SU-DHL-6 (cell line): ENCODE results near the gene TMEM134.

Experiments used
- H2AFZ ChIP-seq: fragments of 200-600 bp; sonication (generic); 2 replicates; pipeline ENCODE4 v1.6.1; 2014; ENCODE audit warnings: low read depth, mild to moderate bottlenecking, moderate library complexity, mixed read lengths, antibody characterized with exemption, low read length; ENCODE audit not compliant: severe bottlenecking
- H3F3A ChIP-seq: fragments of 200-600 bp; shearing (Covaris generic); 2 replicates; pipeline ENCODE4 v1.6.0; 2016; ENCODE audit warnings: antibody characterized with exemption, mild to moderate bottlenecking; ENCODE audit not compliant: insufficient read depth
- H3K27ac ChIP-seq: fragments of 200-600 bp; sonication (generic); 2 replicates; pipeline ENCODE4 v1.5.1; 2016; ENCODE audit warnings: low read depth, mild to moderate bottlenecking, low read length, moderate library complexity, mixed read lengths
- H3K27me3 ChIP-seq: fragments of 200-600 bp; sonication (generic), shearing (Covaris generic); 2 replicates; pipeline ENCODE4 v1.6.0; 2014; ENCODE audit warnings: mild to moderate bottlenecking, low read length
- H3K36me3 ChIP-seq: fragments of 200-600 bp; sonication (generic); 2 replicates; pipeline ENCODE4 v1.6.1; 2014; ENCODE audit warnings: mild to moderate bottlenecking, low read length, mixed read lengths
- H3K4me2 ChIP-seq: fragments of 300-600, 200-600 bp; shearing (Covaris generic), sonication (generic); 2 replicates; pipeline ENCODE4 v1.6.0; 2014; ENCODE audit warnings: low read length, low read depth, mild to moderate bottlenecking; ENCODE audit not compliant: poor library complexity, severe bottlenecking
- H3K4me3 ChIP-seq: fragments of 200-600 bp; sonication (generic); 2 replicates; pipeline ENCODE4 v1.5.1; 2014; ENCODE audit warnings: antibody characterized with exemption, low read length, mild to moderate bottlenecking, mixed read lengths; ENCODE audit not compliant: insufficient read depth, poor library complexity, severe bottlenecking
- H3K79me2 ChIP-seq: fragments of 200-600 bp; sonication (generic); 2 replicates; pipeline ENCODE4 v1.6.1; 2014; ENCODE audit warnings: mild to moderate bottlenecking, low read length, moderate library complexity; ENCODE audit not compliant: insufficient read depth
- H3K9ac ChIP-seq: fragments of 200-600 bp; sonication (generic); 2 replicates; pipeline ENCODE4 v1.7.0; 2014; ENCODE audit warnings: mild to moderate bottlenecking, low read length
- H3K9me2 ChIP-seq: fragments of 200-600 bp; sonication (generic); replicated peaks from 2 replicates; pipeline ENCODE4 v1.6.1; 2014; ENCODE audit warnings: low read length; ENCODE audit not compliant: insufficient read depth
- H3K9me3 ChIP-seq: fragments of 200-600 bp; sonication (generic); 2 replicates; pipeline ENCODE4 v1.6.1; 2014; ENCODE audit warnings: low read length, mixed read lengths; ENCODE audit not compliant: insufficient read depth
- H4K20me1 ChIP-seq: fragments of 200-600 bp; sonication (generic); 2 replicates; pipeline ENCODE4 v1.6.1; 2014; ENCODE audit warnings: low read depth, mild to moderate bottlenecking, antibody characterized with exemption, low read length, moderate library complexity, mixed read lengths
- CTCF ChIP-seq: fragments of 200-600 bp; sonication (generic); IDR thresholded peaks from one replicate; pipeline ENCODE4 v1.5.1; 2017; ENCODE audit warnings: antibody characterized with exemption, mild to moderate bottlenecking, low read length, moderate library complexity; ENCODE audit not compliant: insufficient read depth, poor library complexity, severe bottlenecking
- EZH2phosphoT487 ChIP-seq: fragments of 200-600 bp; sonication (generic), shearing (Covaris generic); conservative IDR thresholded peaks from 2 replicates; pipeline ENCODE4 v1.6.1; 2018; ENCODE audit warnings: mild to moderate bottlenecking, antibody characterized with exemption, low read length, moderate library complexity, mixed read lengths

TMEM134 gene

GRCh38 chr11:67505605-67506396 is 36.8 kb upstream of the TMEM134 start:
- peaks cover 13% of the 10 kb centered on the region for H3F3A ChIP-seq
- no peaks in the 10 kb centered on the region for H3K27me3 ChIP-seq
- no peaks in the 10 kb centered on the region for H3K9me3 ChIP-seq
- H3K79me2 ChIP-seq: peaks cover 24% of the 10 kb centered on the region
- H4K20me1 ChIP-seq: no peaks in the 10 kb centered on the region; the same call in 1 of the 2 replicates
- peak; percentile 88 for TF ChIP-seq CTCF
- no peak for TF ChIP-seq EZH2phosphoT487
- peak overlapping the region; percentile 76 for H3K4me2 ChIP-seq
- H3K9me2 ChIP-seq: no peaks in the 10 kb centered on the region
- H2AFZ ChIP-seq: no peak overlapping the region
- H3K4me3 ChIP-seq: peak overlapping the region; percentile 98
- no peaks in the 10 kb centered on the region for H3K36me3 ChIP-seq
- peak overlapping the region; percentile 98 for H3K9ac ChIP-seq
- peak overlapping the region; percentile 87 for H3K27ac ChIP-seq

- Histone ChIP-seq H2AFZ (no peak within 1 kb of the TSS), H3K9me3 (no peaks in the 10 kb centered on the region), H3K9ac (peak within 1 kb of the TSS; percentile 98), H3F3A (peaks cover 13% of the 10 kb centered on the region), H3K27ac (peak within 1 kb of the TSS; percentile 87), H3K4me2 (peak within 1 kb of the TSS; percentile 76), H3K27me3 (no peaks in the 10 kb centered on the region), H3K4me3 (peak within 1 kb of the TSS; percentile 98), H3K79me2 (peaks cover 24% of the 10 kb centered on the region), H3K9me2 (no peaks in the 10 kb centered on the region), H4K20me1 (no peaks in the 10 kb centered on the region; the same call in 1 of the 2 replicates), H3K36me3 (no peaks in the 10 kb centered on the region)
- TF ChIP-seq CTCF: no peak
- TF ChIP-seq EZH2phosphoT487: no peak
Measured at GRCh38 chr11:67504950-67505581, 36.0 kb upstream of the TMEM134 start, which contains the start of gene PITPNM1. Gene PITPNM1, minus strand, starts transcription at chr11:67505363. Its CDS starts 1,183 bp downstream, at chr11:67504180.

- Histone ChIP-seq H3K79me2 (peaks cover 24% of the 10 kb centered on the region), H3K4me2 (peak overlapping the region; percentile 76), H4K20me1 (no peaks in the 10 kb centered on the region; the same call in 1 of the 2 replicates), H2AFZ (no peak overlapping the region), H3K27me3 (no peaks in the 10 kb centered on the region), H3K4me3 (peak overlapping the region; percentile 98), H3K9me3 (no peaks in the 10 kb centered on the region), H3F3A (peaks cover 13% of the 10 kb centered on the region), H3K27ac (peak overlapping the region; percentile 87), H3K9ac (peak overlapping the region; percentile 98), H3K9me2 (no peaks in the 10 kb centered on the region), H3K36me3 (no peaks in the 10 kb centered on the region)
- TF ChIP-seq CTCF (no peak), EZH2phosphoT487 (no peak)
Measured at GRCh38 chr11:67504005-67504949, 35.2 kb upstream of the TMEM134 start.
